ENCODE results near the gene INSRR.

Gene INSRR

DNA sequence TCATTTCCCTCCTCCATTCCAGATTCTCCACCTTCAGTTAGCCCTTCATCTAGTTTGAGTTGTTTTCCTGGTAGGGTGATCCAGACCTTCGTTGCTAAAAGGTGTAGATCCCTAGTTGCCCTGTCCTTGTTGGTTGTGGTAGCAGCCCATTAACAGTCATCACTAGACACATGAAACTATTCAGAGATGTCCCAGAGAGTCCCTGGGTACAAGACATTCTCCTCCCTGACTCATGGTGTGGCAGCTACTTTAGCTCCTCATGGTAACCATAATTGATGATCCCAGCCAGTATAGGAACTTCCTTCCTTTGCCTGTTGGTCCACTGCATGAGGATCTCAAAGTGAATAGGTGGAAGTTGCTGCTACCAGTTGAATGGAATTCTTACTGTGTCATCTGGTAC, 36.2 kb downstream of the INSRR start:
- DNase-seq = no peak

DNA sequence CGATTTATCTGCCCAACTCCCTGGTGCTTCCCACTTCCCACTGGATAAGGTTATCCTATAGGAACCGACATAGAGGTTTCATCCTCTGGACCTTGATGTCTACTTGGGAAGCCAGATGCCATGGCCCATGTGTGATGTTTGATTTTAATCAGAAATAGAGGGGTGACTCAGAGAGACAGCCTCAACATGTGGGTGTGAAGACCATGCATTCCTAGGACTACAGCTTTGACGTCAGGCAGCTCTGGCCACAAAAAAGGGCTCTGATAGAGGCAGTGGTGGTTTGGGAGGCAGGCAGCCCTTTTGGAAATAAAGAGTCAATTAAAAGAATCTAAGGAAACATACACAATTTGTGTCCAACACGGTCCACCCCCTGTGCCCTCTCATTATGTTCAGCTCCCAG, 37.1 kb downstream of the INSRR start:
- no peak for DNase-seq

DNA sequence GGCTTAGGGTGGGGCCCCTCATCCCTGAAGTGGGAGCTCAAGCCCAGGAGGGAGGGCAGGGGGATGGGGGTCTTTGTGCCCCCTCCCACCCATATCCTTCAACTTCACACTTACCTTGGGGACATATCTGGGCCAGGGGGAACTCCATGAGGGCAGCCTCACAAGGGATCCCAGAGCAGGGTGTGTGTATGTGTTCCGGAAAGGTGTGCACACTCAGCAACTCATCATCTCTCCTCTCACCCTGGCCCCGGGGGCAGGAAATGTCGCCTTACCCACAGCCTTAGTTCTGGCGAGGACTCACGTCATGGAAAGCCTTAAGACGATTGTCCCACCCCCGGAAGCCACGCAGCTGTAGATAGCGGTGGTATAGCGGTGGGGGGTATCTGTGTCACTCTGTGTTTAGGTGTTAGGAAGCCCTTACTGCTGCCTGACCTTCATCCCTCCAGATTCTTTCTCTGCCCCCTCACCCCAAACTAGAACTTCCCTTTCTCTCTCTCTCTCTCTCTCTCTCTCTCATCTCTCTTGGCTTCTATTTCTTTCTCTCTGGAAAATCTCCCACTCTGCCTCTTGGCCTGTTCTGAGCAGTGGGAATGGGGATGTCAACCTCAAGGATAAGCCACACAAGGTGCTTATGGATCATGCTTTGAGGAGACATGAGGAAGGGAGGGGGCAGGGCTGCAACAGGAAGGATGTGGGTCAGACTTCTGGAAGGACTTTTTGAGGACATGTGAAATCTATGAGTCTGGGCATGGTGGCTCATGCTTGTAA, 42.2 kb downstream of the INSRR start, which contains the start of gene SH2D2A:
SH2D2A (minus strand) TSS at position 288 of the 768 bp plus-strand sequence; CDS start at position 148, 140 bp downstream.
- DNase-seq = peak; percentile 93

DNA sequence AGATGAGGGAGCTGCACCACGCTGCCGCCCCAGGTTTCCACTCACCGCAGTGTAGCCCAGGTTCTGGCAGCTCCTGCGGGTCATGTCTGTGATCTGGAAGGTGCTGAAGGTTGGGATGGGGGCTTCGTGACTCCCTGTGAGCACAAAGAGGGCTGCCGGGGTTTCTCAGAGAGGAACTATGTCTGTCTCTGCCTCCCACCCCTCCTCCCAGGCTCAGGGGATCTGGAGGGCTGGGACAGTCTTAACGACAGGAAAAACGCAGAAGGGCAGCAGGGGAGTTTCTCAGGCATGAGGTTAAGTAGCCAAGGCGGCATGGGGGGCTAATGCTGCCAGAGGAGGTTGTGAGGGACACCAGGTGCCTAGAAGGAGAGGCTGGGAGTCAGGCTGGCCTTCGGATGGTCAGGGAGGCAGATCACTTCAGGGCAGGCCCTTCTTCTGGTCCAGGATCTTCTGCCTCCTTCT, 42.9 kb downstream of the INSRR start:
- peak; percentile 71 for DNase-seq

DNA sequence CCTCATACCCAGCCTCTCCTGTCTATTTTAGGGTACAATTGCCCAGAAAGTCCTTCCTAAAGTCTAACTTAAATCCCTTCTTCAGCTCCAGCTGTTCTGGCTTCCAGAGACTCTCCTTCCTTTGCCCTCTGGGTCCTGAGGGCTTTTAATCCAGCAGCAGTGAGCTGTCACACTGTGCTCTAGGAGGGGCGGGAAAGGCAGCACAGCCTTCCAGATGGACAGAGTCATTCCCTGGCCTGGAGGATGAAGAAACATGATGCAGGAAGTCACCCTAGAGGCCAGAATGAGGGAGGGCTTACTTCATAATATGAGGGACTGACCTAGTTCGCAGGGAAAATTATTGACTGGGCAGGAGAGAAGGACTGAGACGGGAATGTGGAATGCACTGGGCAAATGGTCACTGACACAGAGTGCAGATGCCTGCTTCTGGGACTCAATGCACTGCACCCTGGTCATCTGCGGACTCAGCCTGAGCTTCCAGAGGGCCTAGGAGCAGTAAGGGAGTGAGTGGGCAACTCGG, 43.5 kb downstream of the INSRR start:
- no peak for DNase-seq

DNA sequence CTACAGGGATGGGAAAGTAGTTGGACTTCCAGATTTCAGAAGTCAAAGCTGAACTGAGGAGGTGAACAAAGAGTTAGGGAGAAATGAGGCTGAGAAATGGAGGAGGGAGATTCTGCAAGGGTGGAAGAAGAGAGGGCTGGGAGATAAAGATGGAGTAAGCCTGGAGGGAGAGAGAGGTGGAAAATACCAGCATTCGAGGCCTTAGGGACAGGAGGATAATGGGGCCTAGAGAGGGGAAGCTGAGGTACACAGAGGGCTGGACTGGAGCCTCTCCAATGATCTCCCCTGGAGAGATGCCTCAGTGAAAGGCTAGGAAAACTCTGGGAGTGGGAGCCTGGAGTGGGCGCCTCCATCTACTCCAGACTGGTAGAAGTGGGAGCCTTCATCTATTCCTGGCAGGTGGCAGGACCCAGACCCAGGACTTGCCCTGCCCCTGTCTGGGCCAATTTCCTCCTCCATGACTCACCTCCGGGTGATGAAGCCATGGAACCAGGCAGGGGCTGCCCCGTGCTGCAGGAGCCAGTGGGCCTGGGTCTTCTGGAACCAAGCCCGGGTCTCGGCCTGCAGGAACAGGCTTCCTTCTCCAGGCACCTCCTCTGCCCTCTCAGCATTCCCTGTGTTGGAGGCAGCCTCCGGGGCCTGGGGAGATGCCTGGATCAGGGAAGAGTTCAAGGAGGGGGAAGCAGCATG, 44.2 kb downstream of the INSRR start:
- peak; percentile 74 for DNase-seq

DNA sequence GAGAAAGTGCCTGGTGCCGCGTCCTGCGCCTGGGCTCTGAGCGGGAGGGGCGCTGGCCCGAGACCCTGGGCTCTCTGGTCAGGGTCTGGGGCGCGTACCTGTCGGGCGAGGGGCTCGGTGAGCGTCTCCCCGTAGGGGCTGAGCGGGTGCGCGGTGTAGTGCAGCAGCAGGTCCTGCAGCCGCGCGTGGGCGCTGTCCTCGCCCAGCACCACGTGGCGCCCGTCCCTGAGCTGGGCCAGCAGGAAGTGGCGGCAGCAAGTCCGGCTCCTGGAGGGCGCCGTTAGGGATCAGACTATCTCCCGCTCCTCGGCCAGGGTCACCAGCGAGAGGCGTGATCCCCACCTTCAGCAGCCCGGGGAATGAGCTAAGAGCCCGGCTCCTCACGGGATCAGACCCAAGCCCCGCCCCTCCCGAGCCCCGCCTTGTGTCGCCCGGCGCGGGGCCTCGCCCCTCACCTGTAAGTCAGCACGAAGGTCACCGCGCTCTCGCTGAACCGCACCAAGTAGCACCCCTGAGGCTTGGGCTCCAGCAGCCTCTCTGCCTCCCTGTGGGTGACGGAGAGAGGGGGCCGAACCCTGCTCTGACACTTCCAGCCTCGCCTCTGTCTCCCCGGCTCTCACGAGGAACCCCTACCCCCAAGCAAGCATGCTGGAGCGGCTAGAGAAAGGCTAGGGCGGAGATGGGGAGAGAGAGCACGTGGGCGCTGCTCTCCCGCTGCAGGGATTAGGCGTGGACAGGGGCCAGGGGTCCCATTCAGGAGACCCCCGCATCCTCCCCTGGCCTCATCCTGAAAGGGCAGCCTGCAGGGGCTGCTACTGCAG, 45.0 kb downstream of the INSRR start:
- DNase-seq = peak; percentile 90

DNA sequence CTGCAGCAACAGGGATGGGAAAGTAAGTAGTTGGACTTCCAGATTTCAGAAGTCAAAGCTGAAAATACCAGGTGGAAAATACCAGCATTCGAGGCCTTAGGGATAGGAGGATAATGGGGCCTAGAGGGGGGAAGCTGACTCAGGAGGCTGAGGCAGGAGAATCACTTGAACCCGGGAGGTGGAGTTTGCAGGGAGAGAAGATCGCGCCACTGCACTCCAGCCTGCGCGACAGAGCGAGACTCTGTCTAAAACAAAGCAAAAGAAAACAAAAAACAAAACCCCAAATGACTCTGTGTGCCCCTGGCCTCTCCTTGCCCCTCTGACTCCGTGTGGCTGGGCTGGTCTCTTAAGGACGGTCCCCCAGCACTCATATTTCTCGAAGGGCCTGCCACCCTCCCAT, 45.6 kb downstream of the INSRR start:
- no peak for DNase-seq

DNA sequence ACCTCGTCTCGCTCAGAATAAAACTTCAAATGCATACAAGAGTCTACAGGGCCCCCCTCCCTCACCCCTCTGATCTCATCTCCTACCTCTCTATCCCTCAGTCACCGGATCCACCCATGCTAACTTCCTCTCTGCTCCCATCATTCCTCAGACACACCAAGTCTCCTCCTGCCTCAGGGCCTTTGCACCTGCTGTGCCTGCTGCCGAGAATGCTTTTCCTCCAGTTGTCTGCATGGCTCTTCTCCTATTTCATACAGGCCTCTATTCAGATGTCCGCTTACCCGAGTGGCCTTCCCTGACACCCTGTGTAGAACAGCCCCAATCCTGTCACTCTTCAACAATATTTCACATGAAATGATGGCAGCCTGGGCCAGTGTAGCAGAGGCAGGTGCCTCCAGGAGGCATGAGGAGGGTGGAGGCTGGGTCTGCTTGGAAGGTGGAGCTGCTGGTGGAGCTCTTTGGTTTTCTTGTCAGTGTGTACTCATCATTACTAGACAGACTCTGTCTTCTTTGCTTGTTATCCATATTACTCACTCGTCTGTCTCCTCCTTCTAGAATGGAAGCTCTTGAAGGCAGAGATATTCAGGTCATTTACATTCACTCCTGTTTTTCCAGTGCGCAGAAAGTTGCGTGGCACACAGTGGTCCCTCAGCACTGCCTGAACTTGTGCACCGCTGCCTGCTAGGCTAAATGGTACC, 46.5 kb downstream of the INSRR start:
- no peak for DNase-seq

DNA sequence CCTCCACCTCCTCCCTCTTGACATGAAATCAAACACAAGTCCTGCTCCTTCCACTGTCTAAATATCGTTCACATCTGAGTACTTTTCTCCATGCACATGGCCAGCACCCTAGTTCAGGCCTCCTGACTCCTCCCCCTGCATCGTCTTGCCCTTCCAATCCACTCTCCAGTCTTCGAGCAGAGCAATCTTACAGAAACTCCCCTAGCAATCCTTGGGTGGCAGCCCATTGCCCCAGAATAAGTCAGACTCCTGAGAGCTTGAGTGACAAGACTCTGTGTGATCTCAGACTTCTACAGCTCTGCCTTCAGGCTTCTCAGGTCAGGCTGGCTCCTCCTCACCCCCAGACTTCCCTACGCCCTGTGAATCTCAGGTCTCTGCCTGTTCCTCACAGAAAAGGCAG, 47.7 kb downstream of the INSRR start:
- no peak for DNase-seq

DNA sequence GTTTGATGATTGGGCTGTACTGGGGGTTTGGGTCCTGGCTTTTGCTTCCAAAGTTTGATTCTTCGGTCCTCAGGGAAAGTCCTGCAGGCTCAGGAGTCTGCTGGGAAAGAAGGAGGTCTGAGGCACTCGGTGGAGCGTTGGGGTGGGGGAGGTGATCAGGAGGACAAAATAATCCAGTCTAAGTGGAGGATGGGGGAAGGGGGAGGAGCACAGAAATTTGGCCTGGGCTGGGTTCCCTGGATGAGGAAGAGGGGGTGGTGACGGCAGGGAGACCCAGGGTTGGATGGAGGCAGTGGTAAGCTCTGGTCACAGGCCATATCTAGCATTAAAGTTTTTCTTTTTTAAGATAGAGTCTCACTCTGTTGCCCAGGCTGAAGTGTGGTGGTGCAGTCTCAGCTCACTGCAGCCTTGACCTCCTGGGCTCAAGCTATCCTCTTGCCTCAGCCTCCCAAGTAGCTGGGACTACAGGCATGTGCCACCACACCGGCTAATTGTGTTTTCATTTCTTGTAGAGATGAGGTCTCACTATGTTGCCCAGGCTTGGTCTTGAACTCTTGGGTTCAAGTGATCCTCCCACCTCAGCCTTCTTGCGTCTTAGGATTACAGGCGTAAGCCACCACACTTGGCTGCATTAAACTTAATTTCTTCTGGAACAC, 49.1 kb downstream of the INSRR start:
- DNase-seq = no peak

DNA sequence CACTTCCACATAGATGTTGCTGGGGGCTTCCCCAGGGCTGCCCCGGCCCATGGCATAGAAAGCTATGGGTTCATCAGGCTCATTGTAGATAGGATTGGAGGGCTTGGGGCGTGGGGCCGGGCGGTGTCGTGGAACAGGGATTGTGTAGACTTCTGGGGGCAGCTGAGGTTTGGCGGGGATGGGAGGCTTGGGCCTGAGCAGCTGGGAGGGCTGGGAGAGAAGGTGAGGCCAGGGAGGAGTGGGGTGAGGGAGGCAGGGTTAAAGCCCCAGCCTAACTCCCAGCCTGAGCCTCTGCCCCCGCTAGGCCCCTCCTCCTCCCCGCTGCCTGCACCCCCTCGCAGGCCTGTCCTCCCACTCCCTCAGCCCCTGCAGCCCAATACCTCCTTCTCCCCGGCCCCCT, 49.6 kb downstream of the INSRR start:
- no peak for DNase-seq

DNA sequence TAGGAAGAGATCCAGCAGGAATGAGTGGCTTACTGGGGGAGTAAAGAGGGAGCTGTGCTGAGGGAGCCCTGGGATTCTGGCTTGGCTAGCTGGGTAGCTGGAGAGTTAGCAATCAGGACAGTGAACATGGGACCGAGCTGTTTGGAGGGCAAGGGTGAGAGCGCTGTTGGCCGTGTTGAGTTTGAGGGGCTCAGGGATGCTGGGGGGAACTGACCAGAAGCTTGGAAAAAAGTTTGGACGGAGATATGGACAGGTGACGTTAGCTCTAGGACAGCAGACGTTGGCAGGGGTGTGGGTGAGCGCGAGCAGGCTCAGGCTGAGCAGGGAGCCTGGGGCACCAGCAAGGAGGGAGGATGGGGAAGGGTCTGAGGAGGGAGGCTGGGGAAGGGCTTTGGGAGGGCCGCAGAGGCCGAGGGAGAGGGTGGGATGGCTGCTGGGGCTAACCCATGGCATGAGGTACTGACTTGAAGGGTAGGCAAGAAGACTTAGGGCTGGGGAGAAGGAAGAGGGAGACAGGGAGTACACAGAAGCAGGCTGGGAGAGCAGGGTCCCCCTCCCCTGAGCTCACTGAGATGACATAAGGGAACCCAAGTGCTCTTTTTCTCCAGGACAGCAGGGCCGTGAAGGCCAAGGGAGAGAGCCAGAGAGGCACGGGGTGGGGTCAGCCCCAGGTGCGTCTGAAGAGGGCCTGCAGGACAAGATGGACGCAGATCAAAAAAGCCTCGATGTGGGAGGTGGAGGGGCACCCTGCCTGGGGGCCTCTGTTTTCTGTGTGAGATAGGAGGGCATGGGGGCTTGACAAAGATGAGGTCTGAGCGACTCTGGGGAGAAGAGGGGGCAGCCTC, 50.5 kb downstream of the INSRR start:
- no peak for DNase-seq

DNA sequence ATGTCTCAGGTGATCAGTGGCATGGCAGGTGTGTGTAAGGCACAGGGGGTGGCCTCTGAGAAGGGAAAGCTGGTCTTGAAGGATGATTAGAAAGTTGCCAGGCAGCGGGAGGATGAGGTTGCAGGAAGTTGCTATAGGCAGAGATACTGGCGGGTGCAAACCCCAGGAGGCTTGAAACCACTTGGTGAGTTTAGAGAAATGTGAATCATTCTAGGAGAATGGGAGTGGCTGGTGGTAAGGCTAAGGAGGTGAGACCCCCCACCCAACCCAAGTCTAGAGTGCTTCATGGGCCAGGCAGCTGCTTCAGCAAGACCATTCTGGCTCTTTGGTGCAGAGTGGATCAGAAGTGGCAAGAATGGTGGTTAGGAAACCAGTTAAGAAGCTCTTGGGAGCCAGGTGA, 51.3 kb downstream of the INSRR start:
- DNase-seq = no peak

DNA sequence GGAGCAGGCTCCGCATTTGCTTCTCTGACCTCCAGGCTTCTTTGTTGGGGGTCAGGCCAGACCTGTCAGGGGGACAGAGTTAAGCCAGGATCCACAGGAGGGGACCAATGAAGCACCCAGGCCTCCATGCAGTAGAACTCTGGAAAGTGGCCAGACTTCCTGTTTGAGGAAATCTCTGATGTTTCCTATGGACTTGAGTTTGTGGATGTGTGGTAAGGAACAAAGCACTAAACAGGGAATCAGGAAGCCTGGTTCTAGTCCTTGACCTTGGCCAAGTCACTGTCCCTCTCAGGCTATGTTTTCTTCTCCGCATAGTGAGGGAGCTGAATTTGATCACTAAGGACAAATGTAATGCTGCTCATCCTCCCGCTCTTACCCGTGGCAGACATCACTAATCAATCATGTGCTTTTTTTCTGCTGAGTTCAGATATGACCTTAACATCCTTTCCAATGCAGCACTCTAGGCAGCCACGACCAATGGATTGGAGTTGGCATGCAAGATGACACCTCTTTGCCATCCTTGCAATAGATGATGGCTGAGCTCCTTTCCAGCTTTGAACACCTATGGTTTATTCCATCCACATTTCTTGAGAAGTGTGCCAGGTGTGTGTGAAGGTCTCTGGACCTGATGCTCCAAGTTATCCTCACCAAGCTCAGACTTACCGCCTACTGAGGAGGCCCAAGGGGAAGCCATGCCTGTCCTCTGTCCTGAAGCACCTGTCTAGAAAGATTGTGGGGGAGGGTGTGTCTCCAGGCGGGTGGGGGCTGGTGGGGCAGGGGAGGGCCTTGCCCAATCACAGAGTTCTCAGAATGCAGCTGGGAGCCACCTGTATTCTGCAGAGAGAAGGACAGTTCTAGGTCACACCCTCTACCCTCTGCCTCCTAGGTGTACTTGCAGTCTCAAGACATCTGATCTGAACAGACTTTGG, 52.1 kb downstream of the INSRR start:
- no peak for DNase-seq

DNA sequence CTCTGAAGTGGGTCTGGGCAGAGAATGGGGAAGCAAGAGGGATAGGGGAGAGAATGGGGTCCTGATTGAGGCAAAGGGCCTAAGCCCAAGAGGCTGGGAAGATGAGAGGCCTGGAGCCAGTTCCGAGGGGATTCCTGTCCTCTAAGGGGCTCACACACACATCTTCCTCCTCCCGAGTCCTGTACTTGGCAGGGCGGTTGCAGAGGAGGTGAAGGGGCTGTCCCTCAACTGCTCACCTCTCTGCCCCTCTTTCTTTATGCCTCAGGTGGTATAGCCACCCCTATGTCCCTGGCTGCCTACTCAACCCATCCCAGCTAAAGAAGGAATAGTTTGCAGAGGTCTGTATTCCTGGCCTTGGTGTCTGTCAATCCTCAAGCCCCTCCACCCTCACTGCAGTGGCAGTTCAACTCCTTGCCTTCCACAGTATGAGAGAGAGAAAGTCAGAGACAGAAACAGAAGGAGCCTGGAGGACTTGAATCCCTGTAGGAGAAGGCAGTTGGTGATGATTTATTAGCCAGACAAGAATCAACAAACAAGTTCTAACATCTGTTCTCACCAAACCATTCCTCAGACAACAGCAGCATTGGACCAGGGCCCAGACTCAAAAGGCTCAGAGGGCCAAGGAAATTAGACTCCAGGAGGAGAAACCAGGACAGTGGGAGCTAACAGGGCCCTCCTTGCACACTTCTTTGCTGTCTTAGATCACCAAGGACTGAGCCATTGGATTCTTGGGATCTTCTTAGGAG, 53.0 kb downstream of the INSRR start:
- DNase-seq = no peak

DNA sequence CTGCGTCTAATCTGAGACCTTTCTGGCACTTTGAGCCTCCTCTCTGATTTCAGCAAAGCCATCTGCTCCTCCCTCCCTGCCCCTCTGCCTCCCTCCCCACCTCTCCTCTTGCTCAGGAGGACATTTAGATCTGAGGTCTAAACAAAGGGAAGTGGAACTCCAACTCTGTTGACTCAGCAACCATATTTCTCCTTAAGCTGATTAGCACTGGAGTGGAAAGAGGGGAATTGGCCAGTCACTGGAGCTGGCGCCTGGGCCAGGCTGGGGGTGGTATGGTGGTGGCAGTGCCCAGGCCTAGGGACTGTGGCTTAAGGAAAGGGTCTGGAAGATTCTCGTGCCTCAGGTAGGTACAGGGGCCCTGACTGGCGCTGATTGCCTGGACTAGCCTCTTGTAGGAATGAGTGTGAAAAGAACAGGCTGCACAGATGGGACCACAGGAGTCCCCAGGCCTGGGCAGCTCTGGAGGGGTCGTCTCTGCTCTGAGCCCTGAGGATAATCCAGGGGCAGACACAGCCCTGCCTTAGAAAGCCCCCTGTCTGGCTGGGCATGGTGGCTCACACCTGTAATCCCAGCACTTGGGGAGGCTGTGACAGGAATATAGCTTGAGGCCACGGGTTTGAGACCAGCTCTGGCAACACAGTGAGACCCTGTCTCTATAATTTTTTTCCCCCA, 54.2 kb downstream of the INSRR start:
- no peak for DNase-seq

DNA sequence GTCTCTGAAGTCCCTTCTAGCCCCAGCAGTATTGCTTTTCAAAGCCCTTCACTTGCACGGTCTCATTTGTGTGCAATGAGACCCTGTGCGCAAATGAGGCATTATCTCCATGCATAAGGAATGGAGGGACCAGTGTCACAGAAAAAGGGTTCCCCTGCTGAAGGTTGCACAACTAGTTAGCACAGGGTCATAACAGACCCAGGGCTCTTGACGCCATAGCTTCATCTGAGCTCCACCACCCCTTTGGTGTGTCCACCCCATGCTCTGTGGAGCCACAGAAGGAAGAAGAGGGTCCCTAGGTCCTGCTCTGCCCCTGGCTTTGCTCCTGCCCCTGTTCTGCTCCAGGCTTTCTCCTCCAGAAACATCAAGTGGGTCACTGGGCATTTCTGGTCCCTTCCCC, 54.9 kb downstream of the INSRR start:
- no peak for DNase-seq
